ENCODE results near the gene SLC2A8.

The SLC2A8 gene

GRCh38 chr9:127404631-127405030 lies 7.7 kb downstream of the SLC2A8 start:
- no peak for DNase-seq

GRCh38 chr9:127405344-127406125 lies 8.6 kb downstream of the SLC2A8 start:
- no peak for DNase-seq

- DNase-seq = no peak
Measured at GRCh38 chr9:127406799-127407491, 10.0 kb downstream of the SLC2A8 start.

DNA sequence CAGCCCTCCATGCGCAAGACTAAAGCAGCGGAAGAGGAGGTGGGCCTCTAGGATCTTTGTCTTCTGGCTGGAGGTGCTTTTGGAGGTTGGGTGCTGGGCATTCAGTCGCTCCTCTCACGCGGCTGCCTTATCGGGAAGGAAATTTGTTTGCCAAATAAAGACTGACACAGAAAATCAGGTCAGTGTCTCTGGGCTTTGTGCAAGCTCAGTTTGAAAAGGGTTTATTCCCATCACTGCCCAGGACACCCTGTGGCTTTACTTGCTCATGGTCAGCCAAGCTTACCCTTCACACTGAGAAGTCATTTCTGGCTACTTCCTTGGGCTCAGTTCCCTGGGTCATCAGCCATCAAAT lies 10.5 kb downstream of the SLC2A8 start:
- DNase-seq = no peak

DNA sequence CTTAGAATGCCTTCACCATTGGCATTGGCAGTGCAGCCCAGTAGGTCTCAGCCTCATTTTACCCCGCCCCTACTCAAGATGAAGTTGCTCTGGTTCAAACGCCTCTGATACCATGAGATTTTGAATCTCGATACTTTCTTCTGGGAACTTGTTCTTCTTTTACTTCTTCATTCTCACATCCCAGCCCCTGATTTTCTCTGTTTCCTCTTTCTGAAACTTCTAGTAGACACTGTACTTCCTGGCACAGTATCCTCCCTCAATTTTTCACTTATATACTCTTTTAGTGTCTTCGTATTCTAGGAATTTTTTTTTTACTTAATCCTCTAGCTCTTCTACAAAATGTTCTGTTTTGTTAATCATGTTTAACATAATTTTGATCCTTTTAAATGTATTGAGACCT lies 14.2 kb downstream of the SLC2A8 start:
- DNase-seq = no peak

- no peak for DNase-seq
Measured at GRCh38 chr9:127415141-127415540, 18.2 kb downstream of the SLC2A8 start.

GRCh38 chr9:127415657-127416056 lies 18.7 kb downstream of the SLC2A8 start:
- DNase-seq = no peak

- no peak for DNase-seq
Measured at GRCh38 chr9:127417131-127418036, 20.4 kb downstream of the SLC2A8 start.

GRCh38 chr9:127418037-127418471 lies 21.1 kb downstream of the SLC2A8 start:
- peak; percentile 74 for DNase-seq

GRCh38 chr9:127419348-127419747 lies 22.4 kb downstream of the SLC2A8 start:
- DNase-seq = no peak

DNA sequence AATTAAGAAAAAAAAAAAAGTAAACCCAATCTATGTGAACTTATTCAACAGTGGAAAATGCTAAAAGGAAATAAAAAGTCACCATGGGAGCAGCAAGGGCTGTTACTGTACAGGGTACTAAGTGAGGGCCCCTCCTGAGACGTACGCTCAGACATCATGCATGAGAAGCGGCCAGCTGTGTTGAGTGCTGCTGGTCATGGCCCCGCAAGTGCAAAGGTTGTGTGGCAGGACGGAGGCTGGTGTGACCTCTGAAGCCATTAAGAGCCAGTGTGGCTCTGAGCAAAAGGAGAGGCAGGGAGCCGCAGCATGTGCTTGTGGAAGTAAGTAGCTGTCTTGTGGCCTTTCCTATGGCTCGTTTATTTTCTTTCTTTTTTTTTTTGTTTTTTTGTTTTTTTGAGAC lies 24.1 kb downstream of the SLC2A8 start:
- no peak for DNase-seq

- peak; percentile 50 for DNase-seq
Measured at GRCh38 chr9:127422133-127422782, 25.3 kb downstream of the SLC2A8 start.

DNA sequence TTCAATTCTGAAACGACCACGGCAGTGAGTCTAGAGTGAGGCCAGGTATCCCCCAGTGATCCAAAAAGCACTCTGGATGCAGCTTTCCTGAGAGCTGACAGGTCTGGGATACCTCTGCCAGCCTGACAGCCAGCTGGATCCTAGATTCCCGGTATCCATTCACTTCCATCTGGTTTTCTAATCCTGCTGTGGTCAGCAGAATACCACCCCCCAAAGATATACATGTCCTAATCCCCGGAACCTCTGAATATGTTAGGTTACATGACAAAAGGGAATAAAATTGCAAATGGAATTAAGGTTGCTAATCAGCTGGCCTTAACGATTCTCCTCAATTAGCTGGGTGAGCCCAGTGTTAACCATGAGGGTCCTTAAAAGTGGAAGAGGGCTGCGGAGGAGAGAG lies 25.8 kb downstream of the SLC2A8 start:
- no peak for DNase-seq

DNA sequence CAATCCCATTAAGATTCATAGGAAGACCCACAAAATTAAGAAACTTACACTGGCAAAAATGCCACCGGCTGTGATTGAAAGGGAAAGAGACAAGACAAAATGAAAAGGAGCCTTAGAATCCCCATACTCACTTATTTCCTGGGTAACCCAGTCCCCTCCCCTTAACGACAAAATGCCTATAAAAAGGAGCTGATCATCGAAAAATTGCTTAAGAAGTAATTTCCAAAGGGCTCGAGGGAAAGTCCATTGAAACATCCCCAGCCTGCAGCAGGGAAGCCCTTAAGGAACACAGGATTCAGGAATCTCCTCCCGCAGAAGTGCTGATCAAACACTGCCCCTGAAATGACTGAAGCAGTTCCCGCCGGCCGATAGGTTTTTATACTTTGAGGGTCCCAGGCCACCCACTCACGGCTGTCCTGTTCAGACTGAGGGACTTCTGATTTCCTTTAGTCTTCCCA lies 26.5 kb downstream of the SLC2A8 start:
- DNase-seq = no peak

GRCh38 chr9:127423934-127424675 lies 27.1 kb downstream of the SLC2A8 start, which contains the start of gene ZNF79:
Gene ZNF79 (plus strand): TSS chr9:127424382. CDS start chr9:127424788, 406 bp downstream.
- peak; percentile 96 for DNase-seq

GRCh38 chr9:127424676-127424999 lies 27.7 kb downstream of the SLC2A8 start:
- peak; percentile 56 for DNase-seq

- no peak for DNase-seq
Measured at GRCh38 chr9:127426756-127427155, 29.8 kb downstream of the SLC2A8 start.

DNA sequence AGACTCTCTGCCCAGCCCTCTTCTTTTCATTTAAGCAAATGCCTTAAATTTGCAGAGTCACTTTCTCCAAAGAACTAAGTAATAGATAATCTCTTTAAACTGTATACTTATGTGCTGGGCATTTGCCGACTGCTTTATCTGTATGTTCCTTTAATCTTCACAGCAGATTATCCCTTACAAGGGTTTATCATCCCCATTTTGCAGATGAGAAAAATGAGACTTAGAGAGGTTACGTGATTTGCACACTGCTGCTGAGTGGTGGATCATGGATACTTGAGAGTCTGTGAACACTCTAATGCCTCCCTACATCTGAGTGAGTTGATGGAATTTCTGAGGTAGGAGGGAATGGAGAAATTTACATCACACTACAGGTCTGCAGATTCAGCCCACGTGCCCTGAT lies 31.4 kb downstream of the SLC2A8 start:
- DNase-seq = no peak

DNA sequence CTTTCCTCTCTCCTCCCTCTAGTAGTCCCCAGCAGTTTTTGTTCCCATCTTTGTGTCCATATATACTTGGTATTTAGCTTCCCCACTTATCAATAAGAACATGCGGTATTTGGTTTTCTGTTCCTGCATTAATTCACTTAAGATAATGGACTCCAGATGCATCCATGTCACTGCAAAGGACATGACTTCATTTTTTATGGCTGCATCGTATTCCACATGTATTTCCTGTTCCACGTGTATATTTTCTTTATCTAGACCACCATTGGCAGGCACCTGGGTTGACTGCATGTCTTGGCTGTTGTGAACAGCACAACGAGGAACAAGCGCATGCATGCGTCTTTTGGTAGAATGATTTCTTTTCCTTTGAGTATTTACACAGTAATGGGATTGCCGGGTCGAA lies 33.4 kb downstream of the SLC2A8 start:
- no peak for DNase-seq

DNA sequence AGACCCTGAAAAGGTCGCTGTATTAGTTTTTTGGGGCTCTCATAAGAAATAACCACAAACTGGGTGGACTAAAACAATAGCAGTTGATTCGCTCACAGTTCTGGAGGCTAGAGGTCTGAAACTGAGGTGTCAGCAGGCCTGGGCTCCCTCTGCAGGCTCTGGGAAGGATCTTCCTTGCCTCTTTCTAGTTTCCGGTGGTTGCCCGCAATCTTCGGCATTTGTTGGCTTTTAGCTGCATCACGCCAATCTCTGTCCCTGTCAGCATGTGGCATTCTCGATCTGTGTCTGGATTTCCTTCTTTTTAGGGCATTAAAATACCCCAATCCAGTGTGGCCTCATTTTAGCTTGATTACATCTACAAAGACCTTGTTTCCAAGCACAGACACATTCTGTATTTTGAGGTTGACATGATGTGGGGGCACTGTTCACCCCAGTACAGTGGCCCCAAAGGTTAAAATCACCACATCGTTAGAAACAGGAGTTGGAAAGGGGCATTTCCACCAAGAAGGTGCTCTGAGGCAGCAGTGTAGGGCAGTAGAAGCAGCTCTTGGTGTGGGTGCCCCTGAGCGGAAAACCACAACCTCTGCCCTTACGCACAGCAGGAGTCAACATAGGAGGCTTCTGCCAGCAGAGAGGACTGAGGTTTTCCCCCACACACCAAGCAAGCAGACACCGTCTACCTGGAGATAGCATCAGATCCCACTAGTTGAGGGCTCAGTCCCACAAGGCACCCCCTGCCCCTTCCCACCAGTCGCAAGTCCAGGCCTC lies 40.7 kb downstream of the SLC2A8 start:
- DNase-seq = no peak

- no peak for DNase-seq
Measured at GRCh38 chr9:127438394-127438793, 41.4 kb downstream of the SLC2A8 start.

Measured in hematopoietic multipotent progenitor cell treated with erythropoietin and hydrocortisone succinate and interleukin-3 and kit ligand, for 6 days (in vitro differentiated cells).